Spleen (tissue), 7 donors: ENCODE measurements around the gene GLRA2.

ENCODE experiments used
- CTCF ChIP-seq, 11 experiments: fragments of 200-600 bp in 7 of 11; fragments of 450-650 bp in 4 of 11; sonication (generic) in 4 of 11; IDR thresholded peaks in 8 of 11; conservative IDR thresholded peaks in 3 of 11; 1 replicate in 7 of 11; 2 replicates in 4 of 11; pipeline versions ENCODE4 v1.4.0 to v1.8.0; 2016 to 2021; ENCODE audit warnings: antibody characterized with exemption in 11 of 11, inconsistent platforms in 4 of 11, mild to moderate bottlenecking in 1 of 11
- POLR2A ChIP-seq, 3 donors: fragments of 450-650 bp; IDR thresholded peaks; one replicate each; pipeline ENCODE4 v1.5.1; 2017; ENCODE audit warnings: antibody characterized with exemption in 3 of 3, mild to moderate bottlenecking in 1 of 3
- donor health status: DM: no; HTN: no; CAD: no; lungs with moderate emphysema.
- donor health status: DM: no; HTN: no; CAD: no.
- donor health status: DM: no; HTN: no; CAD: no.

- TF ChIP-seq CTCF (IDR thresholded peaks at IDR 0.05 in 8 of 11, conservative IDR thresholded peaks at IDR 0.05 in 3 of 11) (no peak), POLR2A (IDR thresholded peaks at IDR 0.05) (no peak)
These were observed 101.4 kb downstream of the GLRA2 start for GRCh38 chrX:14630733-14631132.
